CD14-positive monocyte (primary cell): ENCODE results near the gene KLK14. TPM values are rescaled to one million over a fixed set of nuclear protein-coding genes. Genes with fewer than 3 reads are reported as not detected.

Experiments
- DNase-seq, 3 donors: peaks; one replicate each; pipeline ENCODE4 v3.0.0-alpha.2; 2011 to 2022
- H2AFZ ChIP-seq: 2 replicates; pipeline ENCODE4 v1.6.0; 2012; ENCODE audit warnings: mild to moderate bottlenecking, low read depth, low read length, inconsistent platforms; ENCODE audit not compliant: insufficient read depth, poor library complexity, severe bottlenecking
- H3K27ac ChIP-seq, 2 donors: 1 replicate in 1 of 2; 2 replicates in 1 of 2; pipeline ENCODE4 v1.5.1; 2012 to 2013; ENCODE audit warnings: low read length in 2 of 2, control low read depth in 1 of 2, inconsistent platforms in 1 of 2, low read depth in 1 of 2, mild to moderate bottlenecking in 1 of 2
- H3K27me3 ChIP-seq, 2 donors: one replicate each; pipeline versions ENCODE4 v1.6.0 to v1.6.1; 2011 to 2013; ENCODE audit warnings: low read length in 2 of 2; ENCODE audit not compliant: control insufficient read depth in 2 of 2, insufficient read depth in 2 of 2
- H3K36me3 ChIP-seq, 2 donors: replicated peaks in 1 of 2; 1 replicate in 1 of 2; 2 replicates in 1 of 2; pipeline versions ENCODE4 v1.5.1 to v1.6.1; 2012 to 2013; ENCODE audit warnings: low read length in 2 of 2, control low read depth in 1 of 2, inconsistent platforms in 1 of 2, mild to moderate bottlenecking in 1 of 2; ENCODE audit not compliant: insufficient read depth in 2 of 2, control insufficient read depth in 1 of 2
- H3K4me1 ChIP-seq, 2 donors: 1 replicate in 1 of 2; 2 replicates in 1 of 2; pipeline versions ENCODE4 v1.5.1 to v1.6.1; 2012 to 2013; ENCODE audit warnings: low read length in 2 of 2, control low read depth in 1 of 2, inconsistent platforms in 1 of 2, mild to moderate bottlenecking in 1 of 2, moderate library complexity in 1 of 2; ENCODE audit not compliant: insufficient read depth in 2 of 2, control insufficient read depth in 1 of 2
- H3K4me2 ChIP-seq: replicated peaks from 2 replicates; pipeline ENCODE3; 2012; ENCODE audit warnings: low read length, moderate library complexity, mild to moderate bottlenecking; ENCODE audit not compliant: poor library complexity, severe bottlenecking; ENCODE audit errors: extremely low read depth
- H3K4me3 ChIP-seq, 3 experiments: fragments of 200-600 bp in 1 of 3; sonication (generic) in 1 of 3; replicated peaks in 1 of 3; 1 replicate in 2 of 3; 2 replicates in 1 of 3; pipeline ENCODE4 v1.5.1; 2011 to 2013; ENCODE audit warnings: low read length in 3 of 3, mild to moderate bottlenecking in 3 of 3, control low read depth in 2 of 3, low read depth in 2 of 3, inconsistent platforms in 1 of 3, moderate library complexity in 1 of 3
- H3K79me2 ChIP-seq: 2 replicates; pipeline ENCODE4 v1.6.0; 2012; ENCODE audit warnings: mild to moderate bottlenecking, control low read depth, inconsistent platforms, low read length, moderate library complexity; ENCODE audit not compliant: insufficient read depth
- H3K9ac ChIP-seq: 2 replicates; pipeline ENCODE4 v1.6.0; 2017; ENCODE audit warnings: low read length, mild to moderate bottlenecking; ENCODE audit not compliant: insufficient read depth, poor library complexity, severe bottlenecking
- H3K9me3 ChIP-seq, 2 donors: replicated peaks in 1 of 2; 1 replicate in 1 of 2; 2 replicates in 1 of 2; pipeline versions ENCODE4 v1.5.1 to v1.6.1; 2012 to 2013; ENCODE audit warnings: low read length in 2 of 2, control low read depth in 1 of 2; ENCODE audit not compliant: control insufficient read depth in 1 of 2, insufficient read depth in 1 of 2
- H4K20me1 ChIP-seq: 2 replicates; pipeline ENCODE4 v1.6.0; 2012; ENCODE audit warnings: mild to moderate bottlenecking, low read length, control low read depth, moderate library complexity; ENCODE audit not compliant: insufficient read depth
- H3K27ac Mint-ChIP-seq, 7 donors: one replicate each; pipeline ENCODE4 v1.8.0; 2020; ENCODE audit warnings: mild to moderate bottlenecking in 7 of 7, mixed read lengths in 7 of 7, moderate library complexity in 6 of 7, inconsistent platforms in 2 of 7
- H3K27me3 Mint-ChIP-seq, 3 donors: one replicate each; pipeline ENCODE4 v1.8.0; 2021 to 2022; ENCODE audit warnings: low read depth in 3 of 3, mild to moderate bottlenecking in 3 of 3, mixed read lengths in 3 of 3, moderate library complexity in 3 of 3, inconsistent platforms in 1 of 3
- H3K36me3 Mint-ChIP-seq, 2 donors: one replicate each; pipeline ENCODE4 v1.8.0; 2020; ENCODE audit warnings: mixed read lengths in 2 of 2, inconsistent platforms in 1 of 2, mild to moderate bottlenecking in 1 of 2
- H3K4me1 Mint-ChIP-seq: one replicate; pipeline ENCODE4 v1.8.0; 2020; ENCODE audit warnings: mild to moderate bottlenecking, mixed read lengths
- H3K4me3 Mint-ChIP-seq, 2 donors: one replicate each; pipeline ENCODE4 v1.8.0; 2020; ENCODE audit warnings: mild to moderate bottlenecking in 2 of 2, mixed read lengths in 2 of 2, moderate library complexity in 1 of 2
- H3K9me3 Mint-ChIP-seq, 7 donors: one replicate each; pipeline ENCODE4 v1.8.0; 2020 to 2022; ENCODE audit warnings: mixed read lengths in 7 of 7, mild to moderate bottlenecking in 6 of 7, moderate library complexity in 6 of 7, inconsistent platforms in 2 of 7
- WGBS: methylation state at CpG from one replicate; pipeline ENCODE4 v1.1.5; 2013; ENCODE audit warnings: missing lambda C conversion rate; ENCODE audit not compliant: insufficient coverage; 5-methylcytosine and 5-hydroxymethylcytosine counted together
- intact Hi-C, 2 donors: fragments of 100-400 bp; cut with micrococcal nuclease; formaldehyde crosslinking; loops; one replicate each; pipeline versions ENCODE4 v1.15.0 to v1.15.1; 2023
- polyA plus RNA-seq, 3 donors: library from polyadenylated mRNA; depleted of rRNA in 1 of 3; unstranded in 2 of 3; stranded (reverse) in 1 of 3; fragments of 300-500 nt in 2 of 3; fragments of >200 nt in 1 of 3; fragmentation: Illumina TruSeq in 2 of 3; gene quantifications; 1 replicate in 2 of 3; 2 replicates in 1 of 3; pipeline ENCODE4 v1.2.3, GENCODE V29; 2012 to 2021
- TF ChIP-seq, protein P1 (sequence below): fragments of 200-600 bp; IDR thresholded peaks from one replicate; pipeline ENCODE4 v1.8.0; 2022; ENCODE audit warnings: antibody characterized with exemption, mild to moderate bottlenecking

KLK14 gene
- polyA plus RNA-seq, 3 donors = 0.29 TPM; not detected in 2

DNA sequence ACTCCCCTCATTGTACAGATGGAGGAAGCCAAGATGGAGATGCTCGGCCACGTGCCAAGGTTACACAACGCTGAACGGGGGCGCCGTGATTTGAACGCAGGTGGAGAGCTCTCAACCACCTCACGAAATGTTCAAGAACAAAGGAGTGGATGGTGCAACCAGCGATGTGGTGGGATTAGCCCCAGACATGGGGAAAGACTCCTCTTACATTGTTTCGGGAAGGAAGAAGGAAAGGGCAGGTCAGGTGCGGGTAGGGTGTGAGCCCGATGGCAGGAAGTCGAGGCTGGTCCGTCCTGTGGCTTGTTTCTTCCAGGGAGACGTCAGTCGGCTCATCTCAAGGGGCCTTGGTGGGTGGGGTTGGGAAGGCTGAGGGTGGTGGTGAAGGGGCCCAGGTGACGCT is 7.1 kb upstream of the KLK14 start:
- H3K9me3 Mint-ChIP-seq = no peaks in the 10 kb centered on the region
- Histone ChIP-seq H2AFZ (no peak overlapping the region), H3K9me3 (no peaks in the 10 kb centered on the region), H3K4me2 (no peak overlapping the region), H3K79me2 (no peaks in the 10 kb centered on the region), H3K4me1 (no peaks in the 10 kb centered on the region), H3K4me3 (no peak overlapping the region), H3K27ac (no peak overlapping the region), H3K9ac (no peak overlapping the region), H3K27me3 (no peaks in the 10 kb centered on the region), H4K20me1 (no peaks in the 10 kb centered on the region), H3K36me3 (no peaks in the 10 kb centered on the region)
- H3K4me1 Mint-ChIP-seq = no peaks in the 10 kb centered on the region
- WGBS = 88% methylated on average over 16 of the region's 17 CpGs
- no peak overlapping the region for H3K27ac Mint-ChIP-seq
- TF ChIP-seq, protein P1, sequence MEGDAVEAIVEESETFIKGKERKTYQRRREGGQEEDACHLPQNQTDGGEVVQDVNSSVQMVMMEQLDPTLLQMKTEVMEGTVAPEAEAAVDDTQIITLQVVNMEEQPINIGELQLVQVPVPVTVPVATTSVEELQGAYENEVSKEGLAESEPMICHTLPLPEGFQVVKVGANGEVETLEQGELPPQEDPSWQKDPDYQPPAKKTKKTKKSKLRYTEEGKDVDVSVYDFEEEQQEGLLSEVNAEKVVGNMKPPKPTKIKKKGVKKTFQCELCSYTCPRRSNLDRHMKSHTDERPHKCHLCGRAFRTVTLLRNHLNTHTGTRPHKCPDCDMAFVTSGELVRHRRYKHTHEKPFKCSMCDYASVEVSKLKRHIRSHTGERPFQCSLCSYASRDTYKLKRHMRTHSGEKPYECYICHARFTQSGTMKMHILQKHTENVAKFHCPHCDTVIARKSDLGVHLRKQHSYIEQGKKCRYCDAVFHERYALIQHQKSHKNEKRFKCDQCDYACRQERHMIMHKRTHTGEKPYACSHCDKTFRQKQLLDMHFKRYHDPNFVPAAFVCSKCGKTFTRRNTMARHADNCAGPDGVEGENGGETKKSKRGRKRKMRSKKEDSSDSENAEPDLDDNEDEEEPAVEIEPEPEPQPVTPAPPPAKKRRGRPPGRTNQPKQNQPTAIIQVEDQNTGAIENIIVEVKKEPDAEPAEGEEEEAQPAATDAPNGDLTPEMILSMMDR = no peak
- intact Hi-C loops = no loop called here
- no peak for DNase-seq
- no peak overlapping the region for H3K4me3 Mint-ChIP-seq
- peaks cover 8 to 18% (median 13%) of the 10 kb centered on the region in 3 donors for H3K27me3 Mint-ChIP-seq
- H3K36me3 Mint-ChIP-seq = no peaks in the 10 kb centered on the region

DNA sequence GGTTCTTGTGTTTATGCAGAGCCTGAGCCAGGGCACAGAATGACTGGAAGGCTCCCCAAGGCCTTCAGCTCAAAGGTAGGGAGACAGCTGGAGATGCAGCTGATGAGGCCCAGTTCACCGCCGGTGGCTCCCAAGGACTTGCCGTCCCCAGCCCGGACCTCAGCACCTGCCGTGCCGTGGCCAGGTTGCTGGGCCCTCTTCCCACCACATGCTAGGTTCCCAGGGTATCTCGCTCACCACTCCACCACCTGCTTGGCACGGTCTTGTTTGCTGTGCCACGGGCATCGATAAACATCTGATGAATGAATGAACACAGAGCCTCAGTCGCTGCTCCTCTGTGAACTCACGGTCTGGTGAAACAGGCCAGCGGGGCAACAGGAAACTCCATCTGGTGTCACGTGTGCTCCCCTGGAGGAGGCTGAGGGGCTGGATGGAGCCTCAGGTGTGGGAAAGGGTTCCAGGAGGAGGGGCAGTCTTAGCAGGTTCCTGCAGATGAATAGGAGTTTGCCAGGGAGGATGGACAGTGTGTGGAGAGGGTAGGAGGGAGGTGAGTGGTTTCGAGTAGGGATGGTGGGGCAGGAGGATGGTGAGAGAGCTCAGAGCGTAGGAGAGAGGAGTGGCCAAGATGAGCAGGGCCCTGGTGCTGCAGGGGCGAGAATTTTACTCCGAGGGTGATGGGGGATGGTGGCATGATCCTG is 3.6 kb upstream of the KLK14 start:
- no peaks in the 10 kb centered on the region for H3K27me3 ChIP-seq
- H2AFZ ChIP-seq = no peak overlapping the region
- H3K9ac ChIP-seq = no peak overlapping the region
- Mint-ChIP-seq H3K4me3 (no peak overlapping the region), H3K27me3 (peaks cover 17 to 23% (median 21%) of the 10 kb centered on the region in 3 donors), H3K9me3 (no peaks in the 10 kb centered on the region), H3K27ac (peak overlapping the region in 3 of 7 donors; percentile 9 to 31 (median 30)), H3K36me3 (no peaks in the 10 kb centered on the region), H3K4me1 (no peaks in the 10 kb centered on the region)
- H3K4me2 ChIP-seq = no peak overlapping the region
- TF ChIP-seq, protein P1 = no peak
- H3K4me1 ChIP-seq = no peaks in the 10 kb centered on the region
- no peaks in the 10 kb centered on the region for H3K36me3 ChIP-seq
- no peak overlapping the region for H3K4me3 ChIP-seq
- no peak overlapping the region for H3K27ac ChIP-seq
- H3K9me3 ChIP-seq = no peaks in the 10 kb centered on the region
- 98% methylated on average over 15 of the region's 18 CpGs for WGBS
- no peak for DNase-seq
- no peaks in the 10 kb centered on the region for H3K79me2 ChIP-seq
- no peaks in the 10 kb centered on the region for H4K20me1 ChIP-seq
- intact Hi-C loops = no loop called here
